GM12874 (cell line): ENCODE data around the gene KLKB1.

Experiments
- TF ChIP-seq, protein P1 (sequence below): IDR thresholded peaks from 2 replicates; pipeline ENCODE4 v1.5.1; 2011; ENCODE audit warnings: low read depth, mild to moderate bottlenecking, control low read depth, low read length, moderate library complexity; ENCODE audit not compliant: insufficient read depth

Gene KLKB1

DNA sequence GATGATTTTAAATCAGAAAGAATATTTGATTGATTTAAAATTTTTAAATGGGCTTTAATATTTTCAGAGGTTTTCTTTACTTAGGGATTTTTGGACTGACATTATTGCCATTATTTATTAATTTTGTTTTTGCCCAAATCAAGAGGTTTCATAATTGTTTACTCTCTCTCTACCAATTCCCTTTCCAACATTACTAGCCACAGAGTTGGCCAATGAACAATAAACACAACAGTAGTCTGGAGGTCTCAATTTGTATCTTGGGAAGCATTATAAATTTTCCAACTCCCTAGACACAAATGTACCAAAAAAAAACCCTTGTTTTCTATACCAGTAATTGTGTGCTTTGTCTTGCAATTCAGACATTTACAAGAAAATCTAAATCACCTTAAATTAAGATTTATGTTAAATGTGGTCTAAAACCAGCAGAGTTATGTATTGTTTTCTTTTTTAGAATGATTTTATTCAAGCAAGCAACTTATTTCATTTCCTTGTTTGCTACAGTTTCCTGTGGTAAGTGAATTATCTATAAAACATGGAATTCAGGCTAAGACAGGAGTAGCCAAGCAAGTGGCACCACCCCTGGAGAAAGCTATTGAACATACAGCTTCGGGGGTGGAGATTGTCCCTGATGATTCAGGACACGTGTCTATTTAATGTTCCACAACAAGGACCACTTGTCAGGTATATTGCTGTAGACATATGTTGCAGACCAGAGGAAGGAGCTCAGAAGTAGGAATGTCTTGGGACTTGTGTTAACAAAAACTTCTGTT, 622 bp downstream of the KLKB1 start:
- TF ChIP-seq, protein P1, sequence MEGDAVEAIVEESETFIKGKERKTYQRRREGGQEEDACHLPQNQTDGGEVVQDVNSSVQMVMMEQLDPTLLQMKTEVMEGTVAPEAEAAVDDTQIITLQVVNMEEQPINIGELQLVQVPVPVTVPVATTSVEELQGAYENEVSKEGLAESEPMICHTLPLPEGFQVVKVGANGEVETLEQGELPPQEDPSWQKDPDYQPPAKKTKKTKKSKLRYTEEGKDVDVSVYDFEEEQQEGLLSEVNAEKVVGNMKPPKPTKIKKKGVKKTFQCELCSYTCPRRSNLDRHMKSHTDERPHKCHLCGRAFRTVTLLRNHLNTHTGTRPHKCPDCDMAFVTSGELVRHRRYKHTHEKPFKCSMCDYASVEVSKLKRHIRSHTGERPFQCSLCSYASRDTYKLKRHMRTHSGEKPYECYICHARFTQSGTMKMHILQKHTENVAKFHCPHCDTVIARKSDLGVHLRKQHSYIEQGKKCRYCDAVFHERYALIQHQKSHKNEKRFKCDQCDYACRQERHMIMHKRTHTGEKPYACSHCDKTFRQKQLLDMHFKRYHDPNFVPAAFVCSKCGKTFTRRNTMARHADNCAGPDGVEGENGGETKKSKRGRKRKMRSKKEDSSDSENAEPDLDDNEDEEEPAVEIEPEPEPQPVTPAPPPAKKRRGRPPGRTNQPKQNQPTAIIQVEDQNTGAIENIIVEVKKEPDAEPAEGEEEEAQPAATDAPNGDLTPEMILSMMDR = no peak

DNA sequence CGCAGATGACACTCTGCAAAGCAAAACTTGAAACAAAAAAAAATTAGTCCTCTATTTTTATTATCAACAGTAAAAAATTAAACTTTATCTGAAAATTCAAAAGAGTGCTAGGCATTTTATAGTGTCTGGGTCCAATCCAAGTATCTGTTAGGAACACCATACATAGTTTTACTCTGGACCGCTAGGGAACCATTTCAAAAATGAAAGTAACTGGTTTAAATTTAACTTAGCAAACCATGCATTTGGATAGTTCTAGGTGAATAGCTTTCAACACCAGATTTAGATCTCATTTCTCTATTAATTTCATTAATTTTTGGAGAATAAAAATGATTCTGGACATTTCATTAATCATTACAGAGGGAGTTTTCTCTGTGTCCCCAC, 1.2 kb downstream of the KLKB1 start:
- TF ChIP-seq, protein P1 = no peak

DNA sequence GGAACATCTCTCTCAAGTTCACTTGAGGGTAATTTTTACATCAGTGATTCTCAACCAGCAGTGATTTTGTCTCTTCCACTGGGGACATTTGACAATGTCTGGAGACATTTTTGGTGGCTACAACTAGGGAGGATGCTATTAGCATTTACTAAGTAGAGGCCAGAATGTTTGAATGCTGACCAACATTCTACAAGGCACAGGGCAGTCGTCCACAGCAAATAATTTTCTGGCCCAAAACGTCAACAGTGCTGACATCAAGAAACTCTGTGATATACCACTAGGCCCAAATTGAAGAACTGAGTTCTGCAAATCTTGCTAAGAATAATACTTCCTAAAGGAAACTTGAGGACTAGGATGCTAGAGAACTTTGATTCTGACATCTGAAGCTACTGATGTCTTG, 7.1 kb downstream of the KLKB1 start:
- TF ChIP-seq, protein P1 = no peak

DNA sequence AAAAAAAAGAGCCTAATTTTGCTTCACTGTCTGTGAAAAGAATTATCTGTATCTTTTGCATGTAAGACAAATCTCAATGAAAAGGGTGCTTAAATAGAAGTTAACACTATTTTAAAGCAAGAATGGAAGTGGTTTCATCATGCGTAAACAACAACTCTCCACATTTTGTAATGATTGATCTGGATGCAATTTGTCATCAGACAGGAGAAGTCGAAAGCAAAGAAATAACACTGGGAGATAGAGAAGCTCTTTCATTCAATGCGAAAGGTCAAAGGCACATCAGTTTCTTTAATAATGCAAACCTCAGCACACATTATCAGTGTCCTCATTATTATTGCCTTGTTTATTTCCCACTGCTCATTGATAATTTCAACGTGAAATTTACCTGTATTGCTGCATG, 8.8 kb downstream of the KLKB1 start:
- TF ChIP-seq, protein P1 = no peak

DNA sequence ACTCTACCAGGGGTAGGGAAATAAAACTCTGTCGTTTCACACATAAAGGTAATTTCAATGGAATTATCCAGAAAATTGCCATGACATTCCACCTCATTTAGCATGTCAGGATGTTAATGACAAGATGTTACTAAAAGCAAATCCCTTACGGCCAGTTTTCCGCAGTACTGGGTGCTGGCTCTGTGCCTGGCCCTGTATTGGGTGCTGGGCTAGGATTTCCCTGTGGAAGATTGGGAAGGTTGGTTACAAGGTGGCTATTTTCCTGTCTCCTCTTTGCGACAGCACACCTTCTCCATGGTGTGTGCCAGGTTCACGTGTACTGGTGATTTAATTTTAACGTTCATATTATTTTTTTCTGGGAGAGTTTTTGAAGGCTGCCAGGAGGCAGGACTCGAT, 13.1 kb downstream of the KLKB1 start:
- TF ChIP-seq, protein P1 = no peak

DNA sequence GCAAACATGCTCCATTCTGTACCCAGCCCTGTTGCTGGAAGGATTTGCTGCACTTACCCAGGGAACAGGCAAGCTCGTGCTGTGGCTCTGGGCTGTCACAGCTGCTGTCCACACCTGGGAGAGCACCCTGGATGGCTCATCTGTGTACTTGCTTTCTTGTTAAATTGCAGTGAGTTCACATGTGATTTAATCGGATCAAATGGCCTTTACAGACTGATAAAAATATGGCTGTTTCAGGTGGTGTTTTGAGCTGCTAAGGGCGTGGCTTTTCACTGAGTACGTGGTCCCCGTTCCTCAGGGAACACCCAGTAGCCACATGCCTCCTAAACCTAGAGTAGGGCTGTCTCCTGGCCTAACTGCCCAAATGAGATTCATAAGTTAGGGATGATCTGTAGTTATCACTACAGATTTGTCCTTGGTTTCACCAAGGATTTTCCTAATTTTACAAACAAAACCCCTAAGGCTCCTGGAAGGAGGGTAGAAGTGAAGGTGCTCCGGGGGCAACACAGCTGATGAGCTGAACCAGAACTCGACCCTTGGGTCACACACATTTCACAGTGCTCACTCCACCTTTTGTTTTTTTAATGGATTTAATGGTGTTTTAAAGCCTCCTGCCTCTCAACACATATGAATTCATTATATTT, 13.7 kb downstream of the KLKB1 start:
- TF ChIP-seq, protein P1 = no peak

DNA sequence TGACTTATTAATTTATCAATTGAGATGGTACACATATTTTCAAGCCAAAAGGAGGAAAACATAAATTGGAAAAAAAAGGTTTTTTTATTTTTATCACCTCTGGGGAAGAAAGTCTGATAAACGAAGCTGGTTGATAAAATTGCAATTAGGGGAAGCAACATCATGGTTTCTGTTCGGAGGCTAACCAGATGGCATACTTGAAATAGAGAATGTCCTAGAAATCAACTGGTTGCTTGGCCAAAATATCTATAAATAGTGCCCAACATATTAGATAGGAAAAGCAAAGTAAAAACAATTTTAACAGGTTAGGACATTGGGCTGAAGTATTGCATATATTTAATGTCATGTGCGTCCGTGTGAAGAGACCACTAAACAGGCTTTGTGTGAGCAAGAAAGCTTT, 14.3 kb downstream of the KLKB1 start:
- TF ChIP-seq, protein P1 = no peak
